Esophagus muscularis mucosa (tissue), 4 donors: ENCODE data around the gene CALM1. TPM values are rescaled to one million over a fixed set of nuclear protein-coding genes. Genes with fewer than 3 reads are reported as not detected.

Experiments
- DNase-seq: peaks from one replicate; pipeline ENCODE4 v3.0.0-alpha.2; 2017; ENCODE audit errors: extremely low spot score
- H3K27ac ChIP-seq, 4 donors: fragments of 200-600 bp; sonication (generic); replicated peaks in 1 of 4; 1 replicate in 3 of 4; 2 replicates in 1 of 4; pipeline ENCODE4 v1.5.1; 2016 to 2019; ENCODE audit warnings: mild to moderate bottlenecking in 1 of 4
- H3K27me3 ChIP-seq, 4 donors: fragments of 200-600 bp; sonication (generic); one replicate each; pipeline versions ENCODE4 v1.5.1 to v1.6.0; 2016 to 2019
- H3K36me3 ChIP-seq, 4 donors: fragments of 200-600 bp; sonication (generic); one replicate each; pipeline ENCODE4 v1.5.1; 2016 to 2019
- H3K4me1 ChIP-seq, 4 donors: fragments of 200-600 bp; sonication (generic); one replicate each; pipeline ENCODE4 v1.5.1; 2016 to 2019
- H3K4me3 ChIP-seq, 4 donors: fragments of 200-600 bp; sonication (generic); 1 replicate in 2 of 4; 2 replicates in 2 of 4; pipeline ENCODE4 v1.5.1; 2016 to 2019; ENCODE audit warnings: mild to moderate bottlenecking in 4 of 4, moderate library complexity in 1 of 4
- H3K9me3 ChIP-seq, 4 donors: fragments of 200-600 bp; sonication (generic); 1 replicate in 3 of 4; 2 replicates in 1 of 4; pipeline ENCODE4 v1.5.1; 2016 to 2019
- EP300 ChIP-seq: sonication (generic); formaldehyde crosslinking; IDR thresholded peaks from one replicate; pipeline ENCODE4 v1.6.1; 2017; ENCODE audit warnings: antibody characterized with exemption
- POLR2A ChIP-seq: fragments of 450-650 bp; IDR thresholded peaks from one replicate; pipeline ENCODE4 v1.6.1; 2017; ENCODE audit warnings: antibody characterized with exemption, moderate library complexity, mild to moderate bottlenecking, low read depth
- POLR2AphosphoS5 ChIP-seq, 2 donors: sonication (generic); formaldehyde crosslinking; IDR thresholded peaks; one replicate each; pipeline ENCODE4 v1.6.1; 2017; ENCODE audit warnings: antibody characterized with exemption in 2 of 2
- WGBS: methylation state at CpG from one replicate; pipeline ENCODE4 v1.1.5; 2018; 5-methylcytosine and 5-hydroxymethylcytosine counted together
- intact Hi-C: fragments of 100-400 bp; cut with DNase I; formaldehyde crosslinking; loops from one replicate; pipeline ENCODE4 v1.15.1; 2023
- total RNA-seq, 4 donors: library from RNA; depleted of rRNA; stranded (reverse); fragments of >200 nt; gene quantifications; one replicate each; pipeline versions ENCODE4 v1.1.0 to v1.2.1, GENCODE V29; 2016
- TF ChIP-seq, protein P1 (sequence below), 3 experiments: fragments of 200-600 bp in 2 of 3; fragments of 450-650 bp in 1 of 3; sonication (generic) in 2 of 3; IDR thresholded peaks; one replicate each; pipeline ENCODE4 v1.5.1; 2017 to 2019; ENCODE audit warnings: antibody characterized with exemption in 3 of 3, mild to moderate bottlenecking in 2 of 3, moderate library complexity in 1 of 3

The CALM1 gene
- total RNA-seq, 4 donors from 2014 or later, result 482 to 847 (median 640) TPM

DNA sequence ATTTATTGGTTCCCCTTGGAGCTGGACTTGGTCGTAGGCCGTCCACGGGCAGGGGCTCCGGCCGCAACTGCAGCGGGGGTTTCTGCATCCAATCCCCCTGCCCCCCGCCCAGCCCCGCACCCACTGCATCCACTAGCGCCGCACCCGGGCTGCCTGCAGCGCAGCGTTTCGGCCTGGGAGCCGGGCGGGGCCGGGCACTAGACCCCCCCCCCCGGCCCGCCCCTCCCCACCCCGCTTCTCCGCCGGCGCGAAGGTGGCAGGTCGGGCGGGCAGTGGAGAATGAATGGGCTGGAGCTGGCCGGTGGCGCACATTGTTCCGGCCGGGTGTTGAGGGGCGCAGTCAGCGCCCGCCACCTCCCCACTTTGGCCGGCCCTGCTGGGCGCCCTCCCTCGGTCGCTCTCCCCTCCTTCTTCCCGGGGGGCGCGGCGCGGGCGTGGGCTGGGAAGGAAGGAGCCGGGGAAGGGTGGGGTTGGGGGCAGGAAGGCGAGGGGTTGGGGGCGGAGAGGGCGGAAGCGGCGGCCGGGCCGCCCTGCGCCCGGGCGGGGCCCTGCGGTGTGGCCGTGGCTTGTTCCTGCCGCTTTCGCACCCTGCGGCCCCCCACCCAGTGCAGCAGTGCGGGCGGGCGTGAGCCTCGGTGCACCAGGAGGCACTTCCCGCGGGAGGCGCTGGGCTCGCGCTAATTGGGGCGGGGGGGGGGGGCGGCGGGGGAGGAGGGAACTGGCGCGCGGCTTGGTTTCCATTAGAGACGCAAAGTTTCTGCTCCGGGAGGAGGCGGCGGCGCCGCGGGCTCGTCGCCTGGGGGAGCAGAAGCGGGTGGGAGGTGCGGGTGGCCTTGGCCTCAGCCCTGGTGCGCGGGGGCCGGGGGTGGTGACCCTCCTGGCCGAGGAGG, 841 bp downstream of the CALM1 start:
- H3K27me3 ChIP-seq, result no peaks in the 10 kb centered on the region
- intact Hi-C loops, result loop anchor here (2.0 kb wide), 4 partner anchors 15 to 361 kb away; no protein-coding TSS in a partner anchor
- peaks cover 12 to 29% (median 23%) of the 10 kb centered on the region in 4 donors for H3K36me3 ChIP-seq
- no peaks in the 10 kb centered on the region for H3K9me3 ChIP-seq
- WGBS, result 0% methylated on average over 28 of the region's 89 CpGs
- DNase-seq, result no peak
- peaks cover 39 to 47% (median 44%) of the 10 kb centered on the region in 4 donors for H3K4me1 ChIP-seq
- peak overlapping the region; percentile 81 to 99 (median 82) for H3K4me3 ChIP-seq
- peak overlapping the region; percentile 94 to 97 (median 96) for H3K27ac ChIP-seq
- TF ChIP-seq POLR2A, result no peak
- peak; percentile 49 to 52 for TF ChIP-seq POLR2AphosphoS5 (IDR thresholded peaks at IDR 0.05)
- TF ChIP-seq, protein P1, sequence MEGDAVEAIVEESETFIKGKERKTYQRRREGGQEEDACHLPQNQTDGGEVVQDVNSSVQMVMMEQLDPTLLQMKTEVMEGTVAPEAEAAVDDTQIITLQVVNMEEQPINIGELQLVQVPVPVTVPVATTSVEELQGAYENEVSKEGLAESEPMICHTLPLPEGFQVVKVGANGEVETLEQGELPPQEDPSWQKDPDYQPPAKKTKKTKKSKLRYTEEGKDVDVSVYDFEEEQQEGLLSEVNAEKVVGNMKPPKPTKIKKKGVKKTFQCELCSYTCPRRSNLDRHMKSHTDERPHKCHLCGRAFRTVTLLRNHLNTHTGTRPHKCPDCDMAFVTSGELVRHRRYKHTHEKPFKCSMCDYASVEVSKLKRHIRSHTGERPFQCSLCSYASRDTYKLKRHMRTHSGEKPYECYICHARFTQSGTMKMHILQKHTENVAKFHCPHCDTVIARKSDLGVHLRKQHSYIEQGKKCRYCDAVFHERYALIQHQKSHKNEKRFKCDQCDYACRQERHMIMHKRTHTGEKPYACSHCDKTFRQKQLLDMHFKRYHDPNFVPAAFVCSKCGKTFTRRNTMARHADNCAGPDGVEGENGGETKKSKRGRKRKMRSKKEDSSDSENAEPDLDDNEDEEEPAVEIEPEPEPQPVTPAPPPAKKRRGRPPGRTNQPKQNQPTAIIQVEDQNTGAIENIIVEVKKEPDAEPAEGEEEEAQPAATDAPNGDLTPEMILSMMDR (IDR thresholded peaks at IDR 0.05), result peak in 1 of 3 experiments; percentile 31

DNA sequence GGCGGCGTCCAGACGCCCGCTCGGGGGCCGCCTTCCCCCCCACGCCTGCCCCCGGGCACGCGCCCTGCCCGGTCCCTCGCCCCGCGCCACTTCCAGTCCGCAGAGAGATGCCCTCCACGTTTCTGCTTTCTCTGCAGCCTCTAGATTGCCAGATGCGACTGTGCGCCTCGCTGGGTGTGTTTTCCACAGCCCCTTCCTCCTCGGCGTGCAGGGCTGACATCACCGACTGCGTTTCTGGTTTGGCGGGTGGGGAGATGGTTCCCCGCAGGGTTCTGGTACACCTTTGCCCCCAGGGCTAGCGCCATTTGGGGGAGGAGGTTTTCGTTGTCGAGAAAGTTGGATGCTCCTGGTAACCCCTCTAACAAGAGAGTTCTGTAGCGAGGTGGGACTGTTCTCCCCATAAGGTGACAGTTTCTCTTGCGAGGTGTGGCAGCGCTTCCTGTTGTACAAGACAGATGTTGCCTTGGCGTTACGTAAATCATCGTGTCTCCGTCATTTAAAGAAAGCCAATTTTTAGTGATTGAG, 1.5 kb downstream of the CALM1 start:
- under 1% methylated on average over 10 of the region's 35 CpGs for WGBS
- H3K4me1 ChIP-seq, result peaks cover 46 to 54% (median 51%) of the 10 kb centered on the region in 4 donors
- intact Hi-C loops, result loop anchor here (2.0 kb wide), 2 partner anchors 122 to 298 kb away; no protein-coding TSS in a partner anchor

DNA sequence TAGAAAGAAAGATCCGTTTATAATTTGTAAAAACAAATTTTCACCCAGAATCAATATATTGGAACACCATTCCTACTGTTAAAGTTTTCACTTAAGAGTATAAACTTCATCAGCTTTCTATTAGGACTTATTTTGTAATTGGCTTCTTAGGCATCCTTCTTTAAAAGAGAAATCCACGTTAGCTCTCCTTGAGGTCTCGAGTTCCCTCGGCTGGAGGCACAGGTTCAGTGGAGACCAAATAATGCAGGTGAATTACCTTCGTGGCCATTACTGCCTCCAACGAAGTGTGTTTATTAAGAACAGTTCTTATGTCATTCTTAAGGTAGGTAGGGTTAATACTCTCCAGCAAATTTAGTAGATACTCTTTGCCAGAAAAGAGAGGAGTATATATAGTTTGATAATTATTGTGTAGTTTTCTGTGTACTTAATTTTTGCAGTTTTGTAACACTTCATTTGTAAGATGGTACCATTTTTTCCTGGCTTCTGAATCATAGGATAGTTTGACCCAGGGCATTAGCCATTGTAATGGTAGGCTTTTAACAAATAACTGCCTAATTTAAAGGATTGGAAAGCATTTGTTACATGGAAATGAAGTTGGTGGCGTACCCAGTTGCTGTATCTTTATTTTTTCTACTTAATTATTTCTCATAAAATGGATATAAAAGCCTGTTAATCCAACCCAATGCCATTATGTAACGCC, 2.2 kb downstream of the CALM1 start:
- Histone ChIP-seq H3K9me3 (no peaks in the 10 kb centered on the region), H3K4me1 (peaks cover 49 to 60% (median 57%) of the 10 kb centered on the region in 4 donors), H3K4me3 (peak overlapping the region; percentile 81 to 99 (median 82)), H3K27ac (peak overlapping the region; percentile 94 to 97 (median 96)), H3K27me3 (no peaks in the 10 kb centered on the region), H3K36me3 (peaks cover 17 to 42% (median 34%) of the 10 kb centered on the region in 4 donors)
- no peak for DNase-seq
- intact Hi-C loops, result loop anchor here (2.0 kb wide), 2 partner anchors 122 to 298 kb away; no protein-coding TSS in a partner anchor
- 23% methylated on average over 8 of the region's 8 CpGs for WGBS
- TF ChIP-seq EP300 (no peak), POLR2AphosphoS5 (IDR thresholded peaks at IDR 0.05) (no peak), POLR2A (no peak)
- TF ChIP-seq, protein P1 (IDR thresholded peaks at IDR 0.05), result no peak

More for the DNA sequence above, 1.5 kb downstream of the CALM1 start:
- H3K27me3 ChIP-seq, result no peaks in the 10 kb centered on the region
- peak overlapping the region; percentile 81 to 99 (median 82) for H3K4me3 ChIP-seq
- H3K36me3 ChIP-seq, result peaks cover 12 to 36% (median 29%) of the 10 kb centered on the region in 4 donors
- TF ChIP-seq POLR2A, result no peak
- TF ChIP-seq, protein P1 (IDR thresholded peaks at IDR 0.05), result peak in 1 of 3 experiments; percentile 1
- peak; percentile 41 to 54 for TF ChIP-seq POLR2AphosphoS5 (IDR thresholded peaks at IDR 0.05)
- no peak for TF ChIP-seq EP300
- H3K27ac ChIP-seq, result peak overlapping the region; percentile 94 to 97 (median 96)
- DNase-seq, result peak; percentile 92
- H3K9me3 ChIP-seq, result no peaks in the 10 kb centered on the region

DNA sequence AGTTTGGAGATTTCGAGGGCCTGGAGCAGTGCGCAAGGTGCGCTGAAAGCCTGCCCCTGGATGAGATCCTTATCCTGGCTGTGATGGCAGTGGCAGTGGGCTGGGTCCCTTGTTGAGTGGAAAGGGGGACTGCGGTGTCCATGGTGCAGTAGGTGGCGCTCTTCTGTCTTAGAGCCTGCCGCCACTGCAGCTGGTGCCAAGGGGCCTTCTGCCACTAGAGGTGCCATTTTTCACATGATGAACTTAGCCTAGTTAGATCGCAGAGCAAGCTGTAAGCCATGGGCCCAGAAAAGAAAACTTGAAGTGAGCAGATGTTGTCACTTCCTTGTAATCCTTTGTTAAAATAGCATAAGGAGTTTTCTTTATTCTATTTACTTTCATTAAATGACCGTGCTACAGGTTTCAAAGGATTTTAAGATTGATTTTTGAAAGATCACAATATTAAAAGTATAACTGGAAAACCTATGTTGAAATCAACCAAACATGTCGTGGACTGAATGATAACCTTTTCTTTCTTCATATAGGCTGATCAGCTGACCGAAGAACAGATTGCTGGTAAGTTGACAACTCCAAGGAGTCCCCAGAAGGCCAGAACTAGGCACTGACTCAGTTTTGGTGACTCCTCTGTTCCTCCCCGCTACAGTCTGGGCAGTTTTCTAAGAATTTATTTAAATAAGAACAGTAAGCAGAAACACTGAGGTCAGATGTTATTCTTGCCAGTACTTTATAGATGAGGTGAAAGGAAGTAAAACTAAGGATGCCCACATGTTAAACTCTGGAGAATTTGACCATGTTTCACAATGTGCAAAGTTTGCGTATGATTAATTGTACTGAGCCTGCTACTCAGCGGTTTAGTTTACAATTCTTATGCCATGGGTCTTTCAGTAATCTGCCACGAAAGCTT, 3.0 kb downstream of the CALM1 start:
- peak; percentile 96 for DNase-seq
- peak overlapping the region; percentile 94 to 97 (median 96) for H3K27ac ChIP-seq
- no peaks in the 10 kb centered on the region for H3K27me3 ChIP-seq
- H3K4me3 ChIP-seq, result peak overlapping the region; percentile 81 to 99 (median 82)
- H3K4me1 ChIP-seq, result peaks cover 49 to 68% (median 65%) of the 10 kb centered on the region in 4 donors
- H3K9me3 ChIP-seq, result no peaks in the 10 kb centered on the region
- intact Hi-C loops, result loop anchor here (2.0 kb wide), 2 partner anchors 121 to 297 kb away; no protein-coding TSS in a partner anchor
- peak; percentile 78 to 90 for TF ChIP-seq POLR2AphosphoS5 (IDR thresholded peaks at IDR 0.05)
- TF ChIP-seq POLR2A, result no peak
- TF ChIP-seq, protein P1 (IDR thresholded peaks at IDR 0.05), result peak in 2 of 3 experiments; percentile 96 to 99
- WGBS, result 14% methylated on average over 14 of the region's 14 CpGs
- H3K36me3 ChIP-seq, result peaks cover 25 to 50% (median 41%) of the 10 kb centered on the region in 4 donors
